ENCODE data around the gene ZNF416.

The ZNF416 gene

DNA sequence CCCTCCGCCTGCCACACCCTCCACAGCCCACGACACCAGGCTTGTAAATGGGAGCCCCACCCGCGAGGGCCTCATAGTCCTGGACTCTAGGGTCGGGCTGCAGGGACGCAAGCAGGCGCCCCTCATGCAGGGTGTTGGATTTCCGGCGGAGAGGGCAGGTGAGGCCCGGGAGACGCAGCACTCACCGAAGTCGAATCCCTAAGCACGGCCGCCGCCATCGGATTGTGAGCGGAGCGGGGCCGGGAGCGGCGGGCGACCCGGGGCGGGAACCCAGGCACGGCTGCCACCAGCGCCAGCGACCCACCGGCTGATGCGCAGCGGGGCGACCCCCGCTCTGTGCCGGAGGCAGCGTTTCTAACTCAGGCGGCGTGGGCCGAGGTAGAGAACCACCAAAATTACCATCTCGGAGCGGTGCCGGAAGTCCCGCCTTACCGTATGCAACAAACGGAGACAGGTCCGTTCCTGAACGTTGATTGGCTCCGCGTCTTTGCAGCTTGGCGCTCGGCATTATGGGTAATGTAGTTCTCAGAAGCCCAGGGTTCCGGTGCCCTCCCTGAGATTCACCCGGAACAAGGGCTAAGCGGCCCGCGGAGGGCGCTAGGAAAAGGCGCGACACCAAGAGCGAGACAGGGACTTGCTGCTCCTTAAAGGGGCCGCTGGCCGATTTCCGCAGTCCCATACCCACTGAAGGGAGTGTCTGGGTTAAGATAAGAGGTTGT lies at the start of gene ZNF416:
Gene ZNF416, minus strand, starts transcription at position 425 of the 719 bp plus-strand sequence. Its CDS starts 207 bp downstream, at position 218.
- DNase-seq (ENCODE audit: low read depth in 2 of 2), result peak; percentile 90 to 91

DNA sequence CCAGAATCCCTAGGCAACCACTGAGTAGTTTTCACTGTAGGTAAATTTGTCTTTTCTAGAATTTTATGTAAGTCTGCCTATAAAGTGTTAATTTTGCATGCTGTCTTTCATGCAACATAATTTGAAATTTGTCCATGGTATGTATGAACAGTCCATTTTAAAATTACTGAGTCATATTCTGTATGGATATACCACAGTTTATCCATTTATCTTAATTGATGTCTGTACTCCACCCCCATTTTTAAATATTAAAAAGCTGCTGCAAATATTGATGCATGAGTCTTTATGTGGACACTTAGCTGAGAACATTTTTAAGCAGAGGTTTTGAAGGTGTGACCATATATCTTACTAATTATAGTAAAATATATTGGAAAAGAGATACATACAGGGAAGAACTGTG lies 44.4 kb upstream of the ZNF416 start:
- no peak for DNase-seq (ENCODE audit: low read depth in 2 of 2)

DNA sequence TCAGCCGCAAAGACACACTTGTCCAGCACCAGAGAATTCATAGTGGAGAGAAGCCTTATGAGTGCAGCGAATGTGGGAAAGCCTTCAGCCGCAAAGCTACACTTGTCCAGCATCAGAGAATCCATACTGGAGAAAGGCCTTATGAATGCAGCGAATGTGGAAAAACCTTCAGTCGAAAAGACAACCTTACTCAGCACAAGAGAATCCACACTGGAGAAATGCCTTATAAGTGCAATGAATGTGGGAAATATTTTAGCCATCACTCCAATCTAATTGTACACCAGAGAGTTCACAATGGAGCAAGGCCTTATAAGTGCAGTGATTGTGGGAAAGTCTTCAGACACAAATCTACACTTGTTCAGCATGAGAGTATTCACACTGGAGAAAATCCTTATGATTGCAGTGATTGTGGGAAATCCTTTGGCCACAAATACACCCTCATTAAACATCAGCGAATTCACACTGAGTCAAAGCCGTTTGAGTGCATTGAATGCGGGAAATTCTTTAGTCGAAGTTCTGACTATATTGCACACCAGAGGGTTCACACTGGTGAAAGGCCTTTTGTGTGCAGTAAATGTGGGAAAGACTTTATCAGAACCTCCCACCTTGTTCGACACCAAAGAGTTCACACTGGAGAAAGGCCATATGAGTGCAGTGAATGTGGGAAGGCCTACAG lies 42.1 kb upstream of the ZNF416 start:
- no peak for DNase-seq (ENCODE audit: low read depth in 2 of 2)

DNA sequence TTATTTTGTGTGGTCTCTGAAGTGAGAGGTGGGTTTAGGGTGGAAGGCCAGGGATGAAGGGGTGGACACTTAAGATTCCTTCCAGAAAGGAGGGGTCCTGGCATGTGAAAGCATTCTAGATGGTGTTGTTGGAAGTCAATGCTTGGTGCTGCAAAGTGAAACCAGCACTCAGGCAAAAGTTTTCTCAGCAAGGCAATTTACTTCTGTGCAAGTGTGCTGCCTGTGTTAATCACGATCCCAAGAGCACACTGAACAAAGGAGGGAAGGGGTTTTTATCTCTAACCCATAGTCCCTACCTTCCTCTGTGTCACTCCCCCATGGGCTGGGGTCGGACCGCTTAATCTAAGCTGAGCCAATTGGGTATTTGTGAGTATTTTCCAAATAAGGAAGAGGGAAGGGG lies 36.6 kb upstream of the ZNF416 start:
- DNase-seq (ENCODE audit: low read depth in 2 of 2), result no peak

GRCh38 chr19:57613941-57614743 lies 35.4 kb upstream of the ZNF416 start, which contains the start of gene ZNF134:
Gene ZNF134 (plus strand): TSS chr19:57614242. CDS start chr19:57619469, 5,227 bp downstream.
- DNase-seq (ENCODE audit: low read depth in 2 of 2), result peak; percentile 74 to 83

DNA sequence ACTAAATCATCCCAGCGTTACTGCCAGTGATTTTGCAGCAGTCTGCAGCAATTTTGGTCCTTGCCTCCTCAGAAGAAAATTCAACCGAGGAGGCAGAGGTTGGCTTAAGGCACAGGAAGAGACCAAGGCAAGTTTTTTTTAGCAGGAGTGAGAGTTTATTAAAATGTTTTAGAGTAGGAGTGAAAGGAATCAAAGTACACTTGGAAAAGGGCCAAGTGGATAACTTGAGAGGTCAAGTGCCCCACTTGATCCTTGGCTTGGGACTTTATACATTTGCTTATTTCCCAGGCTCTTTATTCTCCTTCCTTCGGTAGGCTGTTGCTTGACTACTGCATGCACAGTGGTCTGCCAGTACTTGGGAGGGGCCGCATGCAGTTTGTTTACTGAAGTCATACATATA lies 32.4 kb upstream of the ZNF416 start:
- no peak for DNase-seq (ENCODE audit: low read depth in 2 of 2)

GRCh38 chr19:57606931-57607330 lies 28.2 kb upstream of the ZNF416 start:
- DNase-seq (ENCODE audit: low read depth in 2 of 2), result no peak

- DNase-seq (ENCODE audit: low read depth in 2 of 2), result peak; percentile 64 to 77
Observed at GRCh38 chr19:57599761-57600383, 21.2 kb upstream of the ZNF416 start, which contains the start of gene ZNF530. Gene ZNF530 (plus strand): TSS chr19:57599885. CDS start chr19:57604346, 4,461 bp downstream.

DNA sequence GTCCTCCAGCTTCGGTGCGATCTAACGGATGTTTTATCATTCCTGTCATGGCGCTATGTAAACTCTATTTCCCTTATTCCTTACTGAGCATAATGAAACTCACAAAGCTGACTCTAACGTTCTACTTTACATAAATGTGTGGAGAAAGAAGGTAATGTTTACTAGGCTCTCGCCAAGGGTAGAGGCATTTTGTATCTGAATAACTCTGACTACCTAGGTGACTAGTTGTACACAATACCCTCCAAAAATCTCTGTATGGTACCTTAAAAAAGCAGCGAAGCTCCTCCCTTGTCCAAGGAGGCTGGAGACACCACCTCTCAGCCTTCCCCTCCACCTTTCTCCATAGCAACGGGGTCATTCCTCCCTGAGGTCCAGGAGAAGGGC lies 20.7 kb upstream of the ZNF416 start:
- DNase-seq (ENCODE audit: low read depth in 2 of 2), result no peak

GRCh38 chr19:57587529-57587928 lies 8.8 kb upstream of the ZNF416 start:
- no peak for DNase-seq (ENCODE audit: low read depth in 2 of 2)

- DNase-seq (ENCODE audit: low read depth in 2 of 2), result peak; percentile 69 to 70
Observed at GRCh38 chr19:57583521-57584416, 5.1 kb upstream of the ZNF416 start, which contains the start of gene ZIK1. Gene ZIK1 (plus strand): TSS chr19:57584145. CDS start chr19:57584357, 212 bp downstream.

DNA sequence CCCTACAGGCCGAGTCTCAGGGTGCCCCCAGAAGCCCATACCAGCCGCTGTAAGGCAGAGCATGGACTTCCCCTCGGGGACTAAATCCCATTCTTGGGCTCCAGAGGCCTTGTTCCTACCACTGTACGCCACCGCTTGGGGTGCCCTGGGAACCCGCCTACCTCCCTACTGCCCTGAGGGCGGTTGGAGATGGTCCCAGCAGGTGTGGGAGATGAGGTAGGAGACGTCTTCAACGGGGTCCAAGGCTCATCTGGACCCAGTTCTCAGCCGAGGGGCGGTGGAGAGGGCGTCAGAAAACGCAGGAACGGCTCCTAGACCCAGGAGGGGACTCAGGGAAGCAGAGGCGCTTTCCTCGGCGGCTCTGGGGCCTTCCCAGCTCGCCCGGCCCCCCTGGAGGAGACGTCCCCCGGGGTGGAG lies 4.4 kb upstream of the ZNF416 start:
- no peak for DNase-seq (ENCODE audit: low read depth in 2 of 2)

DNA sequence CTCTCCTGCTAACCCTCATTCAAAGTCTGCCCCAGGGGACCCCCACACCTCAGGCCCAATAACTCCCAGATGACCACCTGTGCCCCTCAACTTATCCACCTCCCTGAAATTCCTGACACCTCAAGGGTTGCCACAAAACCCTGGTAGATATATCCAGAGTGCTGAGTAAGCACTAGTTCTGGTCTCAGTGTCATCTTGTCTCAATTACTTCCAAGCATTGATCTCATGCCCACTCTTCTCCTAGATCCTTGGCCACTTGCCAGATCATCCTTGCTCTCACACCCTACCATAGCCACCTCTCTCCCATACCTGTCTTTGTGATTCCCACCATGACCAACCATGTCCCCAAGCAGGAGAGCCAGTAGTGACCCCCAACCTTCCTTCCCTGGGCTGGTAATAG lies 2.0 kb downstream of the ZNF416 start:
- DNase-seq (ENCODE audit: low read depth in 2 of 2), result no peak

- no peak for DNase-seq (ENCODE audit: low read depth in 2 of 2)
Observed at GRCh38 chr19:57572415-57572947, 6.2 kb downstream of the ZNF416 start.

GRCh38 chr19:57570707-57571106 lies 8.0 kb downstream of the ZNF416 start:
- no peak for DNase-seq (ENCODE audit: low read depth in 2 of 2)

DNA sequence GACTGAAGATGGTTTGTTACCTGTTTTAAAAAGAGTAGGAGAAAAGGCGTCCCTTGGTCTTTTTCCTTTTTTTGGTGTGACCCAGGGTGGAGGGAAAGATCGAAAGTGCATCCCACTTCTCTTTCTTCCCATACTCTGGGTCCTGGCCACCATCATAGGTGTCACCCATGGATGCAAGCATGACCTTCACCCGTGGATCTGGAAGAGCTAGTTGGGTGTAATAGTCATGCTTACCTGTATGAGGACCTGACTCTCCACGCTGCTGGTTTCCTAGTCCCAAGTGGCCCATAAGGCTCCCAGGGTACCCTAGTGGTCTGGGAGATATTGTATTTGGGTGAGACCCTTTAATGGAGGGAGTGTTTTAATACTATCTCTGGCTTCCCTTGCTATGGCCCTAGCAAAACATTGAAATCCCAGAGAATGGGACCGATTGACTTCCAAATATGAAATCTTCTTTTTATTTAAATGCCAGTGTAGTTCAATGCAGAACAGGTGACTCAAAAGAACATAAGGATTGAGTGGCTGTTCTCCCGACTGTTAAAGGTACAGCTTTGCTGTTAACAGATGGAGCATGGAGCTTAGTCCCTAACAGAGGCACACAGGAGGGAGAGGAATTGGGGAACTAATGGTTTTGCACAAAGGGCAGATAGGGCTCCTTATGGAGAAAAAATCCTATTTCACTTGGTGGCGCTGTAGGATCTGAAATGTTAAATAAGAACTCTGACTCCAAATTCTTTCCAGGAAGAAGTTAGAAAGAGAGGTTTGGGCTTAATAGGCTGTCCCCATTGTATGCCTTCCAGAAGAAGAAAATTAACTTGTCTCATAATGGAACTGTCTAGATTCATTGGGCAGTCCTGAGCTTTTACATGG lies 12.1 kb downstream of the ZNF416 start:
- DNase-seq (ENCODE audit: low read depth in 2 of 2), result no peak

GRCh38 chr19:57563547-57563946 lies 15.2 kb downstream of the ZNF416 start:
- DNase-seq (ENCODE audit: low read depth in 2 of 2), result no peak

DNA sequence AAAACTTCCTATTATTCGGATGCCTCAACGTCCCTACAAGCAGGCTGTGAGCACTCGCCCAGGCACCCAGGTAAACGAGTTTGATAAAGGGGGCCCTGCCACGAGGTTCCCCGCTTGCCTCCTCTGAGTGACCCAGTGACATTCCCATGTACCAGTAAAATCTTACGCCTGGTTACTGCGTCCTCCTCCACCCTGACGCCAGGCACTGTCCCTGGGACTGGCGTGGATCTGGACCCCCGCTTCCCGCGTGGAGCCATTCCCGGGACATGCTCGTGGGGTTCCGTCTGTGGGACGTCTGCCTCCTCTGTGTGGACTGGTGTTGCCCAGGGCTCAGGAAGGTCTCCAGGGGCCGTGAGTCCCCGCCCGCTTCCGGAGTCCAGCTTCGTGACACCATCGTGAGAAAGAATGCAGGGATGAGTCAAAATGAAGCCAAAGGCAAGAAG lies 18.6 kb downstream of the ZNF416 start:
- DNase-seq (ENCODE audit: low read depth in 2 of 2), result no peak

- peak; percentile 69 to 79 for DNase-seq (ENCODE audit: low read depth in 2 of 2)
Observed at GRCh38 chr19:57559404-57560025, 19.2 kb downstream of the ZNF416 start, which contains the start of gene ZNF550. Gene ZNF550 (minus strand): TSS chr19:57559863. CDS start chr19:57559682, 181 bp downstream.
